Upper lobe of right lung (tissue), 1 donor: ENCODE measurements around the gene PRXL2B. TPM values are rescaled to one million over a fixed set of nuclear protein-coding genes. Genes with fewer than 3 reads are reported as not detected.
"Not testable (repeated sequence)": the region's sequence is repeated elsewhere in the genome, so short reads cannot be mapped to it uniquely, and the experiment has no call there.

Experiments
- ATAC-seq: fragments of 200-7000 bp; cut with Tn5 transposase; one replicate; pipeline ENCODE4 v1.9.1; 2020; ENCODE audit warnings: mild to moderate bottlenecking, moderate library complexity
- DNase-seq: peaks from one replicate; pipeline ENCODE4 v3.0.0-alpha.2; 2020
- H3K27ac ChIP-seq: fragments of 200-600 bp; one replicate; pipeline ENCODE4 v1.8.0; 2022
- H3K27me3 ChIP-seq: fragments of 200-600 bp; one replicate; pipeline ENCODE4 v1.8.0; 2022; ENCODE audit warnings: mild to moderate bottlenecking
- H3K36me3 ChIP-seq: fragments of 200-600 bp; one replicate; pipeline ENCODE4 v1.8.0; 2022
- H3K4me1 ChIP-seq: fragments of 200-600 bp; one replicate; pipeline ENCODE4 v1.8.0; 2022
- H3K4me3 ChIP-seq: fragments of 200-600 bp; one replicate; pipeline ENCODE4 v1.8.0; 2022; ENCODE audit warnings: mild to moderate bottlenecking
- H3K9me3 ChIP-seq: fragments of 200-600 bp; one replicate; pipeline ENCODE4 v1.8.0; 2022
- intact Hi-C: fragments of 100-400 bp; cut with DNase I; formaldehyde crosslinking; loops from one replicate; pipeline ENCODE4 v1.11.0; 2022
- total RNA-seq: library from RNA; stranded (reverse); fragmentation: NEBNext Ultra II Directional; extraction: Animal tissue kit (Norgen Biotek cat#: 25700); gene quantifications from one replicate; pipeline ENCODE4 v1.2.1, GENCODE V29; 2021
- TF ChIP-seq, protein P1 (sequence below): fragments of 200-600 bp; IDR thresholded peaks from one replicate; pipeline ENCODE4 v1.8.0; 2022; ENCODE audit warnings: antibody characterized with exemption
- donor health status: DM: no; HTN: yes; CAD: no; lungs with severe emphysema.

The PRXL2B gene
- total RNA-seq, 1 donor from 2014 or later, result 25.9 TPM

DNA sequence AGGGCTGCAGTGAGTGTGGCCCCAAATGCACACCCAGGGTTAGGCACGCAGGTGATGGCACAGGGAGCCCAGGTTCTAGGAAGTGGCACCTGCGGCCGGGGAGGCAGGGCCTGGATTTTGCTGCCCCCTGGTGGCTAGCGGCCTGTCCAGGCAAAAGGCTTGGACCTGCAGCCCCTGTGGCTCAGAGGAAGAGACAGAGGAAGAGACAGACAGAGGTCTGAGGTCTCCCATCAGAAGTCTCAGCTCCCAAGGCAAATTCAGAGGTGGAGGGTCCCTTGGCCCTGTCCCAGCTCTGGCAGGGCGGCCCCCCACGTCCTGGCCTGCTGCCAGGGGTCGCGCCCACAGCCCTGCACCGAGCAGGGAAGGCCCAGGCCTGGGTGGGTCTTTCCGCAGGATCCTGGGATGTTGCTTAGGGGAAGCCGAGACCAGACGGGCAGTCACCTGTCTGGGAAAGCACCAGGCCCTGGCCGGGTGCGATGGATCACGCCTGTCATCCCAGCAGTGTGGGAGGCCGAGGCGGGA, 38.4 kb upstream of the PRXL2B start:
- TF ChIP-seq, protein P1, sequence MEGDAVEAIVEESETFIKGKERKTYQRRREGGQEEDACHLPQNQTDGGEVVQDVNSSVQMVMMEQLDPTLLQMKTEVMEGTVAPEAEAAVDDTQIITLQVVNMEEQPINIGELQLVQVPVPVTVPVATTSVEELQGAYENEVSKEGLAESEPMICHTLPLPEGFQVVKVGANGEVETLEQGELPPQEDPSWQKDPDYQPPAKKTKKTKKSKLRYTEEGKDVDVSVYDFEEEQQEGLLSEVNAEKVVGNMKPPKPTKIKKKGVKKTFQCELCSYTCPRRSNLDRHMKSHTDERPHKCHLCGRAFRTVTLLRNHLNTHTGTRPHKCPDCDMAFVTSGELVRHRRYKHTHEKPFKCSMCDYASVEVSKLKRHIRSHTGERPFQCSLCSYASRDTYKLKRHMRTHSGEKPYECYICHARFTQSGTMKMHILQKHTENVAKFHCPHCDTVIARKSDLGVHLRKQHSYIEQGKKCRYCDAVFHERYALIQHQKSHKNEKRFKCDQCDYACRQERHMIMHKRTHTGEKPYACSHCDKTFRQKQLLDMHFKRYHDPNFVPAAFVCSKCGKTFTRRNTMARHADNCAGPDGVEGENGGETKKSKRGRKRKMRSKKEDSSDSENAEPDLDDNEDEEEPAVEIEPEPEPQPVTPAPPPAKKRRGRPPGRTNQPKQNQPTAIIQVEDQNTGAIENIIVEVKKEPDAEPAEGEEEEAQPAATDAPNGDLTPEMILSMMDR, result peak; percentile 96
- Histone ChIP-seq H3K4me3 (peak overlapping the region; percentile 85), H3K27me3 (no peaks in the 10 kb centered on the region), H3K4me1 (peaks cover 38% of the 10 kb centered on the region), H3K9me3 (no peaks in the 10 kb centered on the region), H3K36me3 (no peaks in the 10 kb centered on the region), H3K27ac (peak overlapping the region; percentile 97)
- ATAC-seq (peak; percentile 57), DNase-seq (peak; percentile 93)
- intact Hi-C loops, result loop anchor here (10.0 kb wide), 1 partner anchor 133 kb away; the partner anchor contains the start of gene PEX10

DNA sequence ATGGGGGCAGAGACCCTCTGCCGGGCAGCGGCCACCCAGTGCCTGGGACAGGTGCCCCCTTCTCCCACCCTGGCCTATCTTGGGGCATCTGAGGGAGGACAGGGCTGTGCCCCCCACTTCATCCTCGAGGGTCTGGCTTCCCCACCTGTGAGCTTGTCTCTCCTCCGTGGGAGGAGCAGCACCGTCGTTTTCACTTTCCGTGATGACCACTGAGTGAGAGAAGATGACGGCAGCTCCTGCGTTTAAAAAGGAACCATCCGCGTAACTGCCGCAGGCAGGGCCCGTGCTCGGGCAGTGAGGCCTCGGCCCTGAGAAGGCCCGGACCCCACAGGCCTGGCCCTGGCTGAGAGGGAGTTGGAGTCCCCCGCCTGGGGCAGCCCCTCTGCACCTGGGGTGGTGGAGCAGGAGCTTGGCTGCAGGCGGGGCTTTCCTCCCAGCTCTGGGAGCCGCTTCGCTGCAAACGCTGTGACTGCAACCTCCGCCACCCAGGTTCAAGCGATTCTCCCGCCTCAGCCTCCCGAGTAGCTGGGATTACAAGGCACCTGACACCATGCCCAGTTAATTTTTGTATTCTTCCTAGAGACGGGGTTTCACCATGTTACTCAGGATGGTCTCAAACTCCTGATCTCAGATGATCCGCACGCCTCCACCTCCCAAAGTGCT, 37.1 kb upstream of the PRXL2B start:
- ATAC-seq, H3K9me3 ChIP-seq, H3K27me3 ChIP-seq, DNase-seq, H3K36me3 ChIP-seq: not testable (repeated sequence)
- Histone ChIP-seq H3K27ac (peak overlapping the region; percentile 97), H3K4me1 (peaks cover 41% of the 10 kb centered on the region), H3K4me3 (peak overlapping the region; percentile 85)
- intact Hi-C loops, result loop anchor here (10.0 kb wide), 1 partner anchor 135 kb away; the partner anchor contains the start of gene PEX10

DNA sequence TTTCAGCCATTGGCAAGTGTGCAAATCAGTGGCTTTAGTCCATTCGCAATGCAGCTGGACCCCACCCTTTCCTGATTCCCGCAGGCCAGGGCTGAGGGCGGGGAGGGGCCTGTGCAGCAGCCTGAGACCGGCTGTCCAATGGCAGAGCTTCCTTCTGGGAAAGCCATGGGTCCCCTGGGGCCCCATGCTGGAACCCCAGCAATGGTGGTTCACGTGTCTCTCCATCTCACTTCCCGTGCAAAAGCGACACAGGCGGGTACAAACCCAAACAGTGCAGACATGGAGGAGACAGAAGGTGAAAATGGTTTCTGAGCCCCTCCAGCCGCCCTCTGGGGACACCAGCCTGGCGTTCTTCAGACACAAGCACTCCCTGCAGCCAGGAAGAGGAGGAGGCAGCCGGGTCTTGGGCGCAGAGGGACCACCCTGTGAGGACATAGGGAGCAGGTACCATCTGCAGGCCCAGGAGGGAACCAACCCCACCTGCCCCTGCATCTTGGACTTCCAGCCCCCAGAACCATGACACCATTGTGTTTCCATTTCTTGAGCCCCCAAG, 36.2 kb upstream of the PRXL2B start:
- H3K27me3 ChIP-seq, H3K36me3 ChIP-seq, H3K9me3 ChIP-seq, DNase-seq, ATAC-seq, intact Hi-C loops: not testable (repeated sequence)
- H3K4me1 ChIP-seq, result peaks cover 41% of the 10 kb centered on the region
- peak overlapping the region; percentile 30 for H3K4me3 ChIP-seq
- peak overlapping the region; percentile 55 for H3K27ac ChIP-seq

DNA sequence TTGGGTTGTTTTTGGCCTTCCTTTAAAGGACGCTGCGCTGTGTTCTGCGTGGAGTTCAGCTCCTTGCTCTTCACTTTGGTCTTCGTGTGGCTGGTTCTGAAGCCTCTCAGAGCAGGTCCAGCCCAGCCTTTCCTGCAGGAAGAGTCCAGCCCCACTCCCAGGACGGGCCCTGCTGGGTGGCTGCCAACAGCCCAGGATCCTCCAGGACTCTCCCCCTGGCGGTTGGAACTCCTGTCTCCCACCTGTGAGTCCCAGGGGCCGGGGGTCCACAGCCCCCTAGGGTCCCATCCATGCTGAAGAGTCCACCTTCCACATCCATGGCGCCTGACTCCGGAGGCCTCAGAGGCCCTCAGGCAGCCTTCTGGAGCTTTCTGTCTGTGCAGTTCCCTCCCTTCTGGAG, 35.0 kb upstream of the PRXL2B start:
- DNase-seq, intact Hi-C loops, H3K27me3 ChIP-seq, H3K36me3 ChIP-seq, H3K9me3 ChIP-seq, ATAC-seq: not testable (repeated sequence)
- Histone ChIP-seq H3K27ac (peak overlapping the region; percentile 42), H3K4me3 (peak overlapping the region; percentile 30), H3K4me1 (peaks cover 35% of the 10 kb centered on the region)

DNA sequence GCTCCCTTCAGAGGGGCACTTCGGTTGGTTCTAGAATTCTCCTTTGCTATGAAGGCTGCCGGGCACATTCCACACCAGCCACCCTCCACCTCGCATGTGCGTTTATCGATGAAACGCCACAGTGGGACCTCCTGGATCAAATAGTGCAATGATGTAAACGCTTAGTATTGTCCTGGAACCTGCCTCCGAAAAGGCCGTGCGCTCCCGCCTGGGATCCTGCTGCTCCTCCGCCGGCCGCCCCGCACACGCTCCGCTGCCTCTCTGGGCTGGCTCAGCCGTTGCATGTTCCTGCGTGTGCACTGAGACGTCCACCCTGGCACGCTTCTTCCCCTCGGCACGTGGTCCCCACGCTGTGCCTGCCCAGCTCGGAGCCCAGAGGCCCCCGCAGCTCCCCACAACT, 34.4 kb upstream of the PRXL2B start:
- H3K4me1 ChIP-seq, result peaks cover 36% of the 10 kb centered on the region

DNA sequence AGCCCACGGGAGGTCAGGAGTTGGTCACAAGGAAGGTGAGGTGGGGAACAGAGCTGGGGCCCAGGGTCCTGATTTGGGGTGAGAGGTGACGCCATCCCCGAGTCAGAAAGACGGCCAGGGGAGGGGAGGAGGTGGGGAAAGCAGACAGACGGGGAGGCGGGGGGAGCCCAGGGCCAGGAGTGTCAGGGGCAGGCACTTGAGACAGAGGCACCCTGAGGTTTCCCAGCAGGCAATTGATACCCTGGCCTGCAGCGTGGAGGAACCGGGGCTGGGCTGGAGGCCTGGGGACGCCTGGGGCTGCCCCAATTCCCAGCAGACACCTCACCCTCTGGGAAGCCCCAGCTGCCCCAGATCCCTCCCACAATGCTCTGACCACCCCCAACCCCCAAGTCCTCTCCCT, 33.5 kb upstream of the PRXL2B start:
- H3K4me3 ChIP-seq, DNase-seq, H3K9me3 ChIP-seq, H3K27ac ChIP-seq, H3K27me3 ChIP-seq, intact Hi-C loops, ATAC-seq, H3K36me3 ChIP-seq: not testable (repeated sequence)
- peaks cover 36% of the 10 kb centered on the region for H3K4me1 ChIP-seq

More for the DNA sequence above, 34.4 kb upstream of the PRXL2B start:
- TF ChIP-seq, protein P1, result no peak
- H3K4me3 ChIP-seq, result no peak overlapping the region
- H3K36me3 ChIP-seq, result no peaks in the 10 kb centered on the region
- no peaks in the 10 kb centered on the region for H3K27me3 ChIP-seq
- no peak for ATAC-seq
- H3K9me3 ChIP-seq, result no peaks in the 10 kb centered on the region
- DNase-seq, result no peak
- intact Hi-C loops, result no loop called here
- no peak overlapping the region for H3K27ac ChIP-seq

DNA sequence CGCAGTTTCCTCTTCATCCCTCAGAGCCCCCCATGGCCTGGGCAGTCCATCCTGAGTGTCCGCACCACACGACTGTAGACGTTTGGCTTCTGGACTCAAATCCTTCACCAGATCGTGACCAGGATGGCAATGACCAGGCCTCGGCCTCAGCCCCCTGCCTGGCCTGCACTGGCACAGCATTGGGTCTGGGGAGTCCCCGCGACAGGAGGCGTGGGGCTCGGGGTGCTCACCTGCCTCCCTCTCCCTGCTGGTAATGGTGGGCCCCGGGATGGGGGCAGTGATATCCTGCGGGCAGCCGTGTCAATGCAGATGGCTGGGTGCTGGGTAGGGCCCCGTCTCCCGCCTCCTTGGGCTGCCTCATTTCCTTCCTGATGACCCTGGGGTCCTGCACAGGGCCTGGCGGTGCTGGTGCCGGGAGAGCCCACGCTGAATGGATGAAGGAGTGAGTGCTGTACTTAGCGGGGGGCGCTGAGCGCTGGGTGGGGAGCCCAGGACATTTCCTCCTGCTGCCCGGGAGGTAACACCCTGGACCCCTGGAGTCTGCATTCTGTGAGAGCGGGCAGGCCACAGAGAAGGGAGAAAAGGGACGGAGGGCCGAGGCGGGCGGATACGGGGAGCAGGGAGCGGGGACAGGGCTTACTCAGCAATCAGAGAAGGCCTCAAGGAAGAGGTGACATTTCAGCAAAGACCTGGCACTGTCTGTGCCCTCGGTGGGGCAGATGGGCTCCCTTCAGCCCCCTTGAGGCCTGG, 32.5 kb upstream of the PRXL2B start:
- no peaks in the 10 kb centered on the region for H3K27me3 ChIP-seq
- no peak overlapping the region for H3K4me3 ChIP-seq
- intact Hi-C loops, result no loop called here
- ATAC-seq (no peak), DNase-seq (no peak)
- TF ChIP-seq, protein P1, result no peak
- peak overlapping the region; percentile 98 for H3K27ac ChIP-seq
- no peaks in the 10 kb centered on the region for H3K9me3 ChIP-seq
- H3K4me1 ChIP-seq, result peaks cover 38% of the 10 kb centered on the region
- H3K36me3 ChIP-seq, result peaks cover 12% of the 10 kb centered on the region
